CD4-positive, alpha-beta T cell treated with Interleukin-4 for 4 hours (primary cell): Measurements from ENCODE around the gene SPATA3.

Source experiments
- DNase-seq: peaks from one replicate; pipeline ENCODE4 v3.0.0-alpha.2; 2020

Gene SPATA3

GRCh38 chr2:231032575-231033140 is 36.7 kb downstream of the SPATA3 start:
- DNase-seq, result no peak

GRCh38 chr2:231033147-231034132 is 37.5 kb downstream of the SPATA3 start:
- DNase-seq, result no peak

- no peak for DNase-seq
These were observed 38.5 kb downstream of the SPATA3 start for GRCh38 chr2:231034291-231034882.

GRCh38 chr2:231036131-231036530 is 40.2 kb downstream of the SPATA3 start:
- DNase-seq, result no peak

- no peak for DNase-seq
These were observed 40.7 kb downstream of the SPATA3 start for GRCh38 chr2:231036578-231037106.

GRCh38 chr2:231037202-231037730 is 41.3 kb downstream of the SPATA3 start, which contains the start of gene C2orf72:
C2orf72 (plus strand) TSS chr2:231037523; CDS start chr2:231037566, 43 bp downstream.
- DNase-seq, result no peak

- no peak for DNase-seq
These were observed 42.0 kb downstream of the SPATA3 start for GRCh38 chr2:231037731-231038482.

GRCh38 chr2:231038483-231039293 is 42.8 kb downstream of the SPATA3 start:
- DNase-seq, result no peak

GRCh38 chr2:231039294-231039664 is 43.4 kb downstream of the SPATA3 start:
- DNase-seq, result no peak

- DNase-seq, result no peak
These were observed 44.0 kb downstream of the SPATA3 start for GRCh38 chr2:231039821-231040364.

- no peak for DNase-seq
These were observed 45.3 kb downstream of the SPATA3 start for GRCh38 chr2:231041061-231041689.

GRCh38 chr2:231043796-231044195 is 47.9 kb downstream of the SPATA3 start:
- DNase-seq, result no peak

- DNase-seq, result no peak
These were observed 51.0 kb downstream of the SPATA3 start for GRCh38 chr2:231046916-231047273.

GRCh38 chr2:231047274-231047922 is 51.5 kb downstream of the SPATA3 start:
- no peak for DNase-seq

GRCh38 chr2:231047923-231048915 is 52.3 kb downstream of the SPATA3 start:
- no peak for DNase-seq

- DNase-seq, result no peak
These were observed 53.5 kb downstream of the SPATA3 start for GRCh38 chr2:231049286-231050017.

GRCh38 chr2:231050018-231050901 is 54.3 kb downstream of the SPATA3 start:
- no peak for DNase-seq
